Activated CD8-positive, alpha-beta memory T cell treated with anti-CD3 and anti-CD28 coated beads, Interleukin-2, amount 50 U/mL, for 4 hours (primary cell): Measurements from ENCODE around the gene ATIC.

ENCODE experiments used
- DNase-seq: peaks from one replicate; pipeline ENCODE4 v3.0.0-alpha.2; 2020

Gene ATIC

GRCh38 chr2:215378045-215378444 lies 66.2 kb downstream of the ATIC start:
- DNase-seq, result no peak

DNA sequence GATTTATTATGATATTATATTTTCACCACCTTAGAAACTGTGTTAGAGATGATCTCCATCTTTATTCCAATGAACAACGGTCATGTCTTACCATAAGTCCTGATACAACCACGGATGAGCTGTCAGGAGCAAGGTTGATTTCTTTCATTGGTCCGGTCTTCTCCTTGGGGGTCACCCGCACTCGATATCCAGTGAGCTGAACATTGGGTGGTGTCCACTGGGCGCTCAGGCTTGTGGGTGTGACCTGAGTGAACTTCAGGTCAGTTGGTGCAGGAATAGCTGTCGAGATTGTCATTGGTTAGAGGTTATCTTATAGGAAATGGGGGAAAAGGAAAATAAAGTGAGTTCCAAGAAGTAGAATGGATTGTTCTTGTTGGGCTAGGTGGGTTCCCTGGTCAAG lies 67.2 kb downstream of the ATIC start:
- no peak for DNase-seq

- DNase-seq, result no peak
These were observed 68.1 kb downstream of the ATIC start for GRCh38 chr2:215379948-215380347.

GRCh38 chr2:215380699-215381098 lies 68.8 kb downstream of the ATIC start:
- DNase-seq, result no peak

DNA sequence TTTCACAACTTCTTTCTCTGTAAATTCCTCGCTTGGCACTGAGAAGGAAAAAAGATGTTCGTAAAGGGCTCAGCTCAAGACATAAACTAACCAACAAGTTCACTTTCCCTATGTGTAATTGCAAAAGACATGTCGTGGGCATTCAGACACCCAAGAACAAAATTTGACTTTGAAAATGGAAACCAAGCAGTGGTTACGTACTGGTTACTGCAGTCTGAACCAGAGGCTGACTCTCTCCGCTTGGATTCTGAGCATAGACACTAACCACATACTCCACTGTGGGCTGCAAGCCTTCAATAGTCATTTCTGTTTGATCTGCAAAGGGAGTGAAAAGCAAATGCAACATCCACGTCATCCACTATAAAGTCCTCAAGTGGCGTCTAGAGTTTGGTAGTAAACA lies 70.2 kb downstream of the ATIC start:
- DNase-seq, result no peak

DNA sequence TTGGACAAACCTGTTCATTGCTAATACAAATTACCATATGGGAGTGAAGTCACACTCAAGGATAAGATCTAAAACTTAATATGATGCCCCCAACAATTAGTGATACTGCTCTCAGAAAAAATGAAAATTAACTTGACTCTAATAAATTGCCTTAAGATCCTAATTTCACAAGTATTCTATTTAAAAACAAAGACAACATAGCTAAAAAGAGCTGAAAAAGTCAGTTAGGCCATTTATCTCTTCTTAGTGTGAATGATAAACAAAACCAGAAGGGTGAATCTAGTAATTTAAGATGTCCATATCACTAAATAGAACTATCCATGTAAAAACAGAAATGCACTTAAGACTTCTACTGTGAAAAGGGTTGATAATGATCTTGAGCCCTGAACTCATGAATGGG lies 70.6 kb downstream of the ATIC start:
- DNase-seq, result no peak

GRCh38 chr2:215383652-215384279 lies 71.9 kb downstream of the ATIC start:
- no peak for DNase-seq

DNA sequence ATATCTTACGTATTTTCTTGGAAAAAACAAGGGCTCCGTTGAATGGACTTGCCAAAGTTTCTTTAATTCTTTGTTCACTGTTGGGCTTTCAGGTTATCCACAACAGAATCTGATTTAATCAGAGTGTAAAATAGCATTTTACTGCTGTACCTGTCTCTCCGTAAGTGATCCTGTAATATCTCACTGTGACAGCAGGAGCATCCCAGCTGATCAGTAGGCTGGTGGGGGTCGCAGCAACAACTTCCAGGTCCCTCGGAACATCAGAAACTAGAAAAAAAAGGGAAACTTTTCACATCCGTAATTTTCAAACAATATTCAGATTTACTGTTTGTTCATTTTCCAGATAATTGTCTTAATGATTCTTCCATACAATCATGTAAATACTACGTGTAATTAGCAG lies 72.9 kb downstream of the ATIC start:
- DNase-seq, result no peak

DNA sequence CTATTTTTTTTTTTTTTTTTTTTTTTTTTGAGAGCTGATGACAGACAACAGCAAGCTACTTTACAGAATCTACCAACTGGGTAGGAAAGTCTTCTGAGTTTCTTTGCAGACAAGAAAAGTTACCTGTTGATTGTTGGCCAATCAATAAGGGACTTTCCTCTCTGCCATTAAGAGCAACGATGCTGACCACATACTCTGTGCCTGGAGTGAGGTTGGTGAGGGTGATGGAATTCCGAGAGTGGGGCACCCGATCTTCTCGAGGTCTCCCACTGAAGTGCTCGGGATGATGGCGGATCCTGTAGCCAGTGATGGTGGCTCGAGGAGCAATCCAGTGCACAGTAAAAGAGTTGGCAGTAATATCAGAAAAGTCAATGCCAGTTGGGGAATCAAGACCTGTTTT lies 74.7 kb downstream of the ATIC start:
- no peak for DNase-seq

DNA sequence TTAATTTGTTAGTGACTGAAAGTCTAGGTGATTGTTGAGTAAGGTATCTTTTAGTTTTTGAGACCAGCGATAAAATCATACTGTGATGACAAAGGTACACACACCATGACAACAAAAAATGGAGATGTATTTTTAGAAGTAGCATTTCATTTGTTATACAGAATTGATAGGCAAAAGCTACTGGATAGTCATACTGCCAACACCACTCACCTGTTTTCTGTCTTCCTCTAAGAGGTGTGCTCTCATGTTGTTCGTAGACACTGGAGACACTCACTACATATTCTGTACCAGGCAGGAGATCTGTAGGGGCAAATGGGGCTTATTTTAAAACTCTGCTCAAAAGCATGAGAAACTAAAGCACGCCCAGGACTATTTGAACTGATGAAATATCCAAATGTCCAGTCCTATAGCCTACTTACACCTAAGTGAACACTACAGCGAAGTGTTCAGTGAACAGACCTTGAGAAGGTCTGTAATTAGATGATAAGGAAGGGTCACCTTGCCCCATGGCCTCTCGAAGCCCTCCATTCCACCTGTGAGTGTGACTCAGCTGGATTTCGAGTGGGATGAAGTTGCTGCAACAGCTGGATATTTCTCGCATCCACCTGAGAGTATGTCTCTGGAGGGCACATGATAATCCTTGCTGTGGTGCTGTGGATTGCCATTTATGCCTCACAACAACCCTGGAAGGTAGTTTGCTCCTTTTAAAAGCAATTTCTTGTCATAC lies 76.3 kb downstream of the ATIC start:
- DNase-seq, result no peak

DNA sequence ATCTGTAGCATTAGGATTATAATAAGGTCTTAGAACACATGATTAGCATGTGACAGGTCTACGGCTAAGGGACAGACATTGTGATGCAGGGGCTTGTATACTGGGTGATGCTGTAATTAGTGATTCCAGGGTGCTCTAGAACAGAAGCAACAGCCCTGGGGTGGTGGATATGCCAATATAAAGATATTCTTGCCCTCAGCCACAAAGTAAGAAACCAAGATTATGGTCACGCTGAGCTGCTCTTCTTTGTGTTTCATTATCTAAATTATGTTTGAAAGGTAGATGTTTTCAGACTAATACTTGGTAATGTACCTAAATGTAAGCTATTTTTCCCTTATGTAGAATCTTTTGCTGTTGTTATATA lies 78.7 kb downstream of the ATIC start:
- no peak for DNase-seq

DNA sequence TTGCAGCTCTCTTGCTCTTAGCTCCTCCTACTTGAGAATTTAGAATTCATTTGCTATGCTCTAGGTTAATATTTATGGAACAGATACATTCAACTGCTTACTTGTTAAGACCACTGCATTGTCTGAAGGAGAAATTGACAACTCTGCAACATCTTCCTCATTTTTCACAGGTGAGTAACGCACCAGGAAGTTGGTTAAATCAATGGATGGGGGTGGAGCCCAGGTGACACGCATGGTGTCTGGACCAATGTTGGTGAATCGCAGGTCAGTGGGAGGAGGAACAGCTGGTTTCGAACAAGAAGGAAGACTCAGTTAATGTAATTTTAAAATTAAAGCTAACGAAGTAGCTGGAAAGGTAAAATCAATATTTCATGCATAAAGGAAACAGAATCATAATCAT lies 79.7 kb downstream of the ATIC start:
- DNase-seq, result no peak

GRCh38 chr2:215392164-215392563 lies 80.3 kb downstream of the ATIC start:
- no peak for DNase-seq

GRCh38 chr2:215392687-215393270 lies 80.9 kb downstream of the ATIC start:
- DNase-seq, result no peak

DNA sequence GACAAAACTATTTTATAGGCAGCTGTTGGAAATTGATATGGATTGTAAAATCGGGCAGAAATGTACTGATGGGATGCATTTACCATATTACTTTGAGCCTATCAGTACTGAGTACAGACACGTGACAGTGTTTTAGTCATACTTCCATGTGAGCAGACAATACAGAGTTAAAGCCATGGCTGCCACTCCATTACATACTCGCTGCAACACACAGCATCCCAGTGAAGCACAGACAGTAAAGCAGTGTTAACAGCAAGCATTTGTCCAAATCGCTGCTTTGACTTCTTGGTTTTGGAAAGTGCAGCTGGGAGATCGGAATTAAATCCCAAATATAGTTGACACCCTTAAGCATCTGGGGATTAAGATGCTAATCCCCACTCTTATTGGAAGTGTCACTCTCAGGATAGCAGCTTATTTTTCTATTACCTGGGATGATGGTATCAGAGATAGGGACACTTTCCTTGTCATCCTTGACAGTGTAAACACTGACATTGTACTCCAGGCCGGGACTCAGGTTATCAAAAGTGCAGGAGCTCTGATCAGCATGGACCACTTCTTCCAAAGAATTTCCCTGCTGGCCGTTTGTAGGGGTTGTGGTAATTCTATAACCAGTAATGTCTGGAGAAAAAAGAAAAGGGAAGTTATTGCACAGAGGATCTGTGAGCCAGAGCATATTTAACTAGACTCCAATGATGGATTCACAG lies 82.4 kb downstream of the ATIC start:
- DNase-seq, result no peak

- no peak for DNase-seq
These were observed 84.0 kb downstream of the ATIC start for GRCh38 chr2:215395687-215396460.

- DNase-seq, result no peak
These were observed 84.9 kb downstream of the ATIC start for GRCh38 chr2:215396595-215397313.

GRCh38 chr2:215397632-215398341 lies 85.9 kb downstream of the ATIC start:
- DNase-seq, result no peak

- DNase-seq, result no peak
These were observed 87.3 kb downstream of the ATIC start for GRCh38 chr2:215399067-215399716.
